GM19035 (cell line): Measurements from ENCODE around the gene MAEA.

Experiments
- ATAC-seq: cut with Tn5 transposase; IDR thresholded peaks from one replicate; pipeline ENCODE4 v1.9.1; 2021; ENCODE audit not compliant: unreplicated experiment

Gene MAEA

GRCh38 chr4:1376841-1377605 is 87.3 kb downstream of the MAEA start:
- ATAC-seq, result no peak

GRCh38 chr4:1377606-1378261 is 88.0 kb downstream of the MAEA start:
- no peak for ATAC-seq

- ATAC-seq, result no peak
Measured at GRCh38 chr4:1378559-1379231, 89.0 kb downstream of the MAEA start.

GRCh38 chr4:1379351-1379781 is 89.7 kb downstream of the MAEA start:
- ATAC-seq, result no peak

GRCh38 chr4:1379801-1380331 is 90.2 kb downstream of the MAEA start:
- ATAC-seq, result no peak

- ATAC-seq, result no peak
Measured at GRCh38 chr4:1380368-1381151, 90.9 kb downstream of the MAEA start.

GRCh38 chr4:1381181-1381621 is 91.5 kb downstream of the MAEA start:
- ATAC-seq, result no peak

- ATAC-seq, result no peak
Measured at GRCh38 chr4:1381944-1382541, 92.4 kb downstream of the MAEA start.

GRCh38 chr4:1382776-1383727 is 93.4 kb downstream of the MAEA start:
- ATAC-seq, result no peak

- no peak for ATAC-seq
Measured at GRCh38 chr4:1383728-1384591, 94.3 kb downstream of the MAEA start.

GRCh38 chr4:1384675-1385372 is 95.1 kb downstream of the MAEA start:
- ATAC-seq, result no peak

GRCh38 chr4:1385373-1386340 is 96.0 kb downstream of the MAEA start:
- ATAC-seq, result no peak
